ENCODE measurements around the gene NAA16.

GRCh38 chr13:41271456-41272285 is 39.4 kb upstream of the NAA16 start:
- TF ChIP-seq ZNF70 (CRISPR knock-in tag; IDR thresholded peaks at IDR 0.05) (no peak), ZC3H10 (CRISPR knock-in tag; IDR thresholded peaks at IDR 0.05) (no peak), ZNF8 (CRISPR knock-in tag; IDR thresholded peaks at IDR 0.05) (no peak), PPARA (CRISPR knock-in tag; IDR thresholded peaks at IDR 0.05; ENCODE audit: borderline replicate concordance) (no peak), ZFP30 (CRISPR knock-in tag; IDR thresholded peaks at IDR 0.05) (no peak)
